Hematopoietic multipotent progenitor cell treated with erythropoietin and hydrocortisone succinate and interleukin-3 and kit ligand, for 8 days (in vitro differentiated cells): ENCODE results near the gene TCF7L1.
"Not testable (repeated sequence)": the region's sequence is repeated elsewhere in the genome, so short reads cannot be mapped to it uniquely, and the experiment has no call there.

Experiments used
- DNase-seq: peaks from one replicate; pipeline ENCODE4 v3.0.0-alpha.2; 2015

Gene TCF7L1

GRCh38 chr2:85132834-85133637 is at the start of gene TCF7L1:
Gene TCF7L1 (plus strand): TSS chr2:85133392. CDS start chr2:85133685, 293 bp downstream.
- DNase-seq = no peak

- DNase-seq = no peak
Observed at GRCh38 chr2:85085563-85085962, 47.6 kb upstream of the TCF7L1 start.

GRCh38 chr2:85087541-85087940 is 45.7 kb upstream of the TCF7L1 start:
- DNase-seq = no peak

GRCh38 chr2:85088921-85089320 is 44.3 kb upstream of the TCF7L1 start:
- no peak for DNase-seq

GRCh38 chr2:85089585-85089984 is 43.6 kb upstream of the TCF7L1 start:
- no peak for DNase-seq

- no peak for DNase-seq
Observed at GRCh38 chr2:85091838-85092237, 41.4 kb upstream of the TCF7L1 start.

- no peak for DNase-seq
Observed at GRCh38 chr2:85095094-85095493, 38.1 kb upstream of the TCF7L1 start.

GRCh38 chr2:85096616-85097015 is 36.6 kb upstream of the TCF7L1 start:
- no peak for DNase-seq

- no peak for DNase-seq
Observed at GRCh38 chr2:85104228-85104627, 29.0 kb upstream of the TCF7L1 start.

GRCh38 chr2:85106489-85107180 is 26.6 kb upstream of the TCF7L1 start:
- no peak for DNase-seq

GRCh38 chr2:85110991-85111560 is 22.1 kb upstream of the TCF7L1 start:
- DNase-seq = no peak

- DNase-seq = no peak
Observed at GRCh38 chr2:85111819-85112281, 21.3 kb upstream of the TCF7L1 start.

GRCh38 chr2:85112906-85113625 is 20.1 kb upstream of the TCF7L1 start:
- no peak for DNase-seq

GRCh38 chr2:85114586-85115330 is 18.4 kb upstream of the TCF7L1 start:
- DNase-seq = no peak

- DNase-seq = no peak
Observed at GRCh38 chr2:85116207-85116606, 17.0 kb upstream of the TCF7L1 start.

GRCh38 chr2:85119900-85120299 is 13.3 kb upstream of the TCF7L1 start:
- DNase-seq = no peak

- DNase-seq = no peak
Observed at GRCh38 chr2:85120363-85120762, 12.8 kb upstream of the TCF7L1 start.

GRCh38 chr2:85126462-85126861 is 6.7 kb upstream of the TCF7L1 start:
- not testable (repeated sequence) for DNase-seq

- DNase-seq = no peak
Observed at GRCh38 chr2:85129861-85130260, 3.3 kb upstream of the TCF7L1 start.

GRCh38 chr2:85130407-85130806 is 2.8 kb upstream of the TCF7L1 start:
- no peak for DNase-seq

- DNase-seq = no peak
Observed at GRCh38 chr2:85131116-85131515, 2.1 kb upstream of the TCF7L1 start.

- DNase-seq = no peak
Observed at GRCh38 chr2:85132397-85132796, 795 bp upstream of the TCF7L1 start.
